ENCODE results near the gene FBXO8.
"Not testable (repeated sequence)": the region's sequence is repeated elsewhere in the genome, so short reads cannot be mapped to it uniquely, and the experiment has no call there.

Gene FBXO8

GRCh38 chr4:174283507-174284471, at the start of gene FBXO8, which contains the start of gene CEP44:
Gene FBXO8, minus strand, starts transcription at chr4:174283667. Its CDS starts 20,575 bp downstream, at chr4:174263092.
Gene CEP44, plus strand, starts transcription at chr4:174283911. Its CDS starts 15,211 bp downstream, at chr4:174299122.
- peak; percentile 56 for DNase-seq

GRCh38 chr4:174332741-174333493, 49.5 kb upstream of the FBXO8 start:
- DNase-seq: no peak

- no peak for DNase-seq
Measured at GRCh38 chr4:174324725-174325124, 41.3 kb upstream of the FBXO8 start.

- DNase-seq: no peak
Measured at GRCh38 chr4:174324236-174324635, 40.8 kb upstream of the FBXO8 start.

- no peak for DNase-seq
Measured at GRCh38 chr4:174320494-174321199, 37.2 kb upstream of the FBXO8 start.

- DNase-seq: no peak
Measured at GRCh38 chr4:174318829-174319764, 35.6 kb upstream of the FBXO8 start.

- no peak for DNase-seq
Measured at GRCh38 chr4:174317531-174317930, 34.1 kb upstream of the FBXO8 start.

- DNase-seq: no peak
Measured at GRCh38 chr4:174316954-174317353, 33.5 kb upstream of the FBXO8 start.

GRCh38 chr4:174316546-174316945, 33.1 kb upstream of the FBXO8 start:
- DNase-seq: no peak

GRCh38 chr4:174314770-174315169, 31.3 kb upstream of the FBXO8 start:
- no peak for DNase-seq

- DNase-seq: no peak
Measured at GRCh38 chr4:174314274-174314673, 30.8 kb upstream of the FBXO8 start.

GRCh38 chr4:174312993-174313392, 29.5 kb upstream of the FBXO8 start:
- DNase-seq: no peak

GRCh38 chr4:174307694-174308093, 24.2 kb upstream of the FBXO8 start:
- no peak for DNase-seq

- DNase-seq: no peak
Measured at GRCh38 chr4:174305961-174306360, 22.5 kb upstream of the FBXO8 start.

- DNase-seq: no peak
Measured at GRCh38 chr4:174304664-174305063, 21.2 kb upstream of the FBXO8 start.

- no peak for DNase-seq
Measured at GRCh38 chr4:174303687-174304086, 20.2 kb upstream of the FBXO8 start.

- not testable (repeated sequence) for DNase-seq
Measured at GRCh38 chr4:174295142-174295541, 11.7 kb upstream of the FBXO8 start.

- not testable (repeated sequence) for DNase-seq
Measured at GRCh38 chr4:174294641-174295040, 11.2 kb upstream of the FBXO8 start.

- no peak for DNase-seq
Measured at GRCh38 chr4:174292473-174292872, 9.0 kb upstream of the FBXO8 start.

- DNase-seq: no peak
Measured at GRCh38 chr4:174286870-174287269, 3.4 kb upstream of the FBXO8 start.

- DNase-seq: no peak
Measured at GRCh38 chr4:174284487-174284886, 1.0 kb upstream of the FBXO8 start.
